H9 (cell line): ENCODE results near the gene TFIP11. TPM values are rescaled to one million over a fixed set of nuclear protein-coding genes. Genes with fewer than 3 reads are reported as not detected.
A peak's percentile ranks its signal among the peaks of the same experiment; 100 is the strongest.

Experiments
- DNase-seq: peaks from one replicate; pipeline ENCODE4 v3.0.0-alpha.2; 2017
- H2AFZ ChIP-seq: one replicate; pipeline ENCODE4 v1.6.1; 2013; ENCODE audit warnings: mild to moderate bottlenecking, low read length, control low read depth, moderate library complexity
- H2AK5ac ChIP-seq: 2 replicates; pipeline ENCODE4 v1.6.1; 2013; ENCODE audit warnings: low read length, control low read depth, mixed read lengths; ENCODE audit not compliant: insufficient read length
- H2BK120ac ChIP-seq: one replicate; pipeline ENCODE4 v1.6.1; 2013; ENCODE audit warnings: low read depth, mild to moderate bottlenecking, low read length, control low read depth, inconsistent platforms; ENCODE audit not compliant: poor library complexity, severe bottlenecking
- H2BK12ac ChIP-seq: 2 replicates; pipeline ENCODE4 v1.6.1; 2013; ENCODE audit warnings: low read length, control low read depth, mixed read lengths, low read depth; ENCODE audit not compliant: insufficient read length
- H2BK15ac ChIP-seq: 2 replicates; pipeline ENCODE4 v1.6.1; 2013; ENCODE audit warnings: low read depth, low read length, control low read depth
- H2BK20ac ChIP-seq: one replicate; pipeline ENCODE4 v1.6.1; 2013; ENCODE audit warnings: low read depth, mild to moderate bottlenecking, low read length, control low read depth, inconsistent platforms; ENCODE audit not compliant: poor library complexity, severe bottlenecking
- H2BK5ac ChIP-seq: 2 replicates; pipeline ENCODE4 v1.6.1; 2013; ENCODE audit warnings: low read length, control low read depth, mixed read lengths; ENCODE audit not compliant: insufficient read length
- H3K14ac ChIP-seq: 2 replicates; pipeline ENCODE4 v1.6.1; 2013; ENCODE audit warnings: low read length, control low read depth; ENCODE audit not compliant: insufficient read depth
- H3K18ac ChIP-seq: 2 replicates; pipeline ENCODE4 v1.6.1; 2013; ENCODE audit warnings: low read depth, mild to moderate bottlenecking, mixed read lengths, low read length, control low read depth; ENCODE audit not compliant: insufficient read length
- H3K23ac ChIP-seq: 2 replicates; pipeline ENCODE4 v1.6.1; 2013; ENCODE audit warnings: low read length, control low read depth, mixed read lengths, low read depth; ENCODE audit not compliant: insufficient read length
- H3K23me2 ChIP-seq: 2 replicates; pipeline ENCODE4 v1.6.1; 2013; ENCODE audit warnings: low read depth, mild to moderate bottlenecking, mixed read lengths, low read length, control low read depth; ENCODE audit not compliant: insufficient read length, poor library complexity, severe bottlenecking
- H3K27ac ChIP-seq: 2 replicates; pipeline ENCODE4 v1.5.1; 2013; ENCODE audit warnings: low read length, control low read depth, mixed read lengths, low read depth; ENCODE audit not compliant: insufficient read length
- H3K27me3 ChIP-seq: 2 replicates; pipeline ENCODE4 v1.6.1; 2013; ENCODE audit warnings: low read length, control low read depth, inconsistent platforms; ENCODE audit not compliant: insufficient read depth
- H3K4ac ChIP-seq: 2 replicates; pipeline ENCODE4 v1.6.1; 2013; ENCODE audit warnings: low read depth, mild to moderate bottlenecking, control low read depth, inconsistent platforms, low read length, moderate library complexity
- H3K4me1 ChIP-seq: 2 replicates; pipeline ENCODE4 v1.6.1; 2013; ENCODE audit warnings: low read length, control low read depth, inconsistent platforms; ENCODE audit not compliant: insufficient read depth
- H3K4me2 ChIP-seq: 2 replicates; pipeline ENCODE4 v1.6.1; 2013; ENCODE audit warnings: low read length, control low read depth, mixed read lengths; ENCODE audit not compliant: insufficient read length, insufficient read depth
- H3K56ac ChIP-seq: 2 replicates; pipeline ENCODE4 v1.6.1; 2013; ENCODE audit warnings: low read depth, mild to moderate bottlenecking, mixed read lengths, low read length, control low read depth; ENCODE audit not compliant: insufficient read length
- H3K79me1 ChIP-seq: 2 replicates; pipeline ENCODE4 v1.6.1; 2013; ENCODE audit warnings: low read depth, mild to moderate bottlenecking, moderate library complexity, low read length, control low read depth, inconsistent platforms; ENCODE audit not compliant: insufficient read depth, poor library complexity, severe bottlenecking
- H3K79me2 ChIP-seq: 2 replicates; pipeline ENCODE4 v1.6.1; 2013; ENCODE audit warnings: low read length, control low read depth, inconsistent platforms; ENCODE audit not compliant: insufficient read depth
- H3K9ac ChIP-seq: 2 replicates; pipeline ENCODE4 v1.6.1; 2013; ENCODE audit warnings: low read length, control low read depth, mixed read lengths; ENCODE audit not compliant: insufficient read length; ENCODE audit errors: extremely low read depth
- H3K9me3 ChIP-seq: one replicate; pipeline ENCODE4 v1.6.1; 2013; ENCODE audit warnings: low read depth, low read length, inconsistent platforms; ENCODE audit not compliant: control insufficient read depth
- H3T11ph ChIP-seq: one replicate; pipeline ENCODE4 v1.6.1; 2013; ENCODE audit warnings: mild to moderate bottlenecking, low read length, control low read depth, inconsistent platforms
- H4K20me1 ChIP-seq: one replicate; pipeline ENCODE4 v1.6.1; 2013; ENCODE audit not compliant: control insufficient read depth, insufficient read length, insufficient read depth
- H4K5ac ChIP-seq: 2 replicates; pipeline ENCODE4 v1.6.1; 2013; ENCODE audit warnings: low read depth, mild to moderate bottlenecking, mixed read lengths, low read length, control low read depth; ENCODE audit not compliant: insufficient read length
- H4K8ac ChIP-seq: replicated peaks from 2 replicates; pipeline ENCODE4 v1.6.1; 2013; ENCODE audit warnings: low read length, control low read depth, mixed read lengths, low read depth; ENCODE audit not compliant: insufficient read length
- H4K91ac ChIP-seq: 2 replicates; pipeline ENCODE4 v1.6.1; 2013; ENCODE audit warnings: low read depth, mild to moderate bottlenecking, moderate library complexity, mixed read lengths, low read length, control low read depth; ENCODE audit not compliant: insufficient read length
- H3K27ac Mint-ChIP-seq, 3 experiments: 2 replicates in 2 of 3; 3 replicates in 1 of 3; pipeline ENCODE4 v1.8.0; 2020 to 2021; ENCODE audit warnings: mixed read lengths in 3 of 3, mild to moderate bottlenecking in 1 of 3, moderate library complexity in 1 of 3
- H3K27me3 Mint-ChIP-seq: 2 replicates; pipeline ENCODE4 v1.8.0; 2021; ENCODE audit warnings: low read depth, mild to moderate bottlenecking, moderate library complexity, mixed read lengths
- H3K36me3 Mint-ChIP-seq, 3 experiments: 2 replicates in 2 of 3; 3 replicates in 1 of 3; pipeline ENCODE4 v1.8.0; 2020 to 2021; ENCODE audit warnings: low read depth in 3 of 3, mixed read lengths in 3 of 3; ENCODE audit not compliant: insufficient read depth in 1 of 3
- H3K4me1 Mint-ChIP-seq, 2 experiments: 2 replicates each; pipeline ENCODE4 v1.8.0; 2020; ENCODE audit warnings: mixed read lengths in 2 of 2
- H3K4me3 Mint-ChIP-seq, 2 experiments: 2 replicates in 1 of 2; 3 replicates in 1 of 2; pipeline ENCODE4 v1.8.0; 2020 to 2021; ENCODE audit warnings: mild to moderate bottlenecking in 2 of 2, mixed read lengths in 2 of 2, moderate library complexity in 1 of 2
- H3K9me3 Mint-ChIP-seq, 2 experiments: 2 replicates in 1 of 2; 3 replicates in 1 of 2; pipeline ENCODE4 v1.8.0; 2020; ENCODE audit warnings: mild to moderate bottlenecking in 2 of 2, mixed read lengths in 2 of 2, moderate library complexity in 1 of 2
- CTCF ChIP-seq: fragments of 200-600 bp; sonication (generic); conservative IDR thresholded peaks from 3 replicates; pipeline ENCODE4 v1.8.0; 2021; ENCODE audit warnings: antibody characterized with exemption, mild to moderate bottlenecking
- WGBS: extraction: QIAGEN DNeasy Blood & Tissue Kit; methylation state at CpG from one replicate; pipeline ENCODE4 v1.1.7; 2013; ENCODE audit warnings: missing lambda C conversion rate, low lambda C conversion rate, mixed read lengths; ENCODE audit not compliant: insufficient read length; ENCODE audit errors: extremely low coverage; 5-methylcytosine and 5-hydroxymethylcytosine counted together
- total RNA-seq: library from RNA; stranded (reverse); gene quantifications from 2 replicates; pipeline ENCODE4 v1.2.1, GENCODE V29; 2021

The TFIP11 gene
- total RNA-seq, 1 experiment from 2014 or later, result 36.4 TPM

DNA sequence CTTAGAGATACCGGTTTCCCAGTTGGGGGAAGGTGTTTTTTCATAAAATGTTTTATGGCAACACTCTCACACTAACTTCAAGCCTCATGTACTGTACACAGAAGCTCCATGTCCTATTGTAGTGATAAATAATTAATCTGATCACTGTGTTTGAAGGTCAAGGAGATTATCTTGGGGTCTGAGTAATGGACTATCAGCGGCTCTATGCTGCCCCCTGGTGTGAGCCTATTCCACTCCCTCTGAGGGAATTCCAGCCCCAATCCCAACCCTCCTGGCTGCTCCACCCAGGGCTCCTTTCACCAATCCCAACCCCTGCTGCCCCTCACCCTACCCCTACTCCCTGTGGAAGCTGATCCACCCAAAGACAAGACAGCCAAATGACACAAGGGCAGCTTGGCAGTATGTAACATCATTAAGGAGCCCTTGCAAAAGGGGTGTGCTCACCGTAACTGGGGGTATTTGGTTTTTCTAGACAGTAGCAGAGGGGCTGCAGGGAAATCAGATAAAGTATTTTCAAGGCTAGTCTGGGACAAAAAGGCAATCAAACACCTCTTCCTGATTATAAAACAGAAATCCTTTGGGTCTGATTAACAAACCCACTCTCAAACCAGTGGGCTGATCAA lies 51.0 kb downstream of the TFIP11 start:
- no CpG with 5 or more reads among the region's 3 CpGs for WGBS
- Histone ChIP-seq H3K9ac (no peak overlapping the region), H2BK20ac (no peak overlapping the region), H4K8ac (no peak overlapping the region), H2AFZ (no peak overlapping the region), H4K5ac (no peak overlapping the region), H3K4me1 (no peaks in the 10 kb centered on the region), H3K18ac (no peak overlapping the region), H3K23me2 (no peaks in the 10 kb centered on the region), H2AK5ac (no peak overlapping the region), H2BK5ac (no peak overlapping the region), H3K27ac (no peak overlapping the region), H3K27me3 (no peaks in the 10 kb centered on the region), H3K79me1 (no peaks in the 10 kb centered on the region), H2BK15ac (no peak overlapping the region), H4K91ac (no peak overlapping the region), H3K9me3 (no peaks in the 10 kb centered on the region), H3K79me2 (no peaks in the 10 kb centered on the region; the same call in 1 of the 2 replicates), H3T11ph (no peak overlapping the region), H3K4ac (no peak overlapping the region), H3K23ac (no peak overlapping the region), H2BK12ac (no peak overlapping the region), H3K56ac (no peak overlapping the region), H4K20me1 (no peaks in the 10 kb centered on the region), H2BK120ac (no peak overlapping the region), H3K4me2 (no peak overlapping the region), H3K14ac (no peak overlapping the region)
- peak; percentile 87 for DNase-seq
- Mint-ChIP-seq H3K9me3 (no peaks in the 10 kb centered on the region), H3K27ac (peak overlapping the region in 2 of 3 experiments; percentile 49 to 79; a peak in 2 of 7 replicates), H3K27me3 (no peaks in the 10 kb centered on the region), H3K4me3 (no peak overlapping the region), H3K36me3 (peaks cover 25 to 66% (median 54%) of the 10 kb centered on the region in 3 experiments), H3K4me1 (peaks cover 5% of the 10 kb centered on the region in 2 experiments)
- TF ChIP-seq CTCF, result peak; percentile 84
